H1 (cell line): Measurements from ENCODE around the gene HEBP2. TPM values are rescaled to one million over a fixed set of nuclear protein-coding genes. Genes with fewer than 3 reads are reported as not detected.

Source experiments
- CTCF ChIA-PET: fragments of 300-600 bp; sonication (Branson Sonifier 250); formaldehyde crosslinking; loops from one replicate; lab custom pipeline; 2021; ENCODE audit not compliant: partially characterized antibody; lab: Charles Lee
- POLR2A ChIA-PET: fragments of 300-600 bp; sonication (Branson Sonifier 250); formaldehyde crosslinking; loops from one replicate; lab custom pipeline; 2021; ENCODE audit warnings: inconsistent platforms; ENCODE audit not compliant: partially characterized antibody; lab: Charles Lee
- DNase-seq, 2 experiments: peaks; one replicate each; pipeline versions ENCODE4 v3.0.0 to v3.0.0-alpha.2; 2010 to 2022; ENCODE audit warnings: low spot score in 2 of 2, low read depth in 1 of 2, mixed read lengths in 1 of 2
- FAIRE-seq: peaks from 2 replicates; lab custom pipeline; 2011; peaks lifted over from hg19 to GRCh38; lab: Jason Lieb, UNC
- H2AFZ ChIP-seq: 2 replicates; pipeline ENCODE4 v1.8.1; 2012; ENCODE audit warnings: low read length, inconsistent platforms
- H2AK5ac ChIP-seq: 2 replicates; pipeline ENCODE4 v1.6.1; 2013; ENCODE audit warnings: low read depth, low read length
- H2BK120ac ChIP-seq: replicated peaks from 2 replicates; pipeline ENCODE3; 2013; ENCODE audit warnings: low read depth, low read length, inconsistent platforms
- H2BK12ac ChIP-seq: 2 replicates; pipeline ENCODE4 v1.6.1; 2013; ENCODE audit warnings: low read depth, low read length
- H2BK15ac ChIP-seq: 2 replicates; pipeline ENCODE4 v1.6.1; 2013; ENCODE audit warnings: low read length
- H2BK20ac ChIP-seq: 2 replicates; pipeline ENCODE4 v1.6.1; 2013; ENCODE audit warnings: low read length
- H2BK5ac ChIP-seq: 2 replicates; pipeline ENCODE4 v1.6.1; 2013; ENCODE audit warnings: low read depth, low read length
- H3K14ac ChIP-seq: 2 replicates; pipeline ENCODE4 v1.6.1; 2013; ENCODE audit warnings: inconsistent platforms; ENCODE audit not compliant: insufficient read length
- H3K18ac ChIP-seq: 2 replicates; pipeline ENCODE4 v1.6.1; 2013; ENCODE audit warnings: low read length; ENCODE audit errors: extremely low read depth
- H3K23ac ChIP-seq: 2 replicates; pipeline ENCODE4 v1.6.1; 2013; ENCODE audit warnings: inconsistent platforms; ENCODE audit not compliant: insufficient read length
- H3K23me2 ChIP-seq: 2 replicates; pipeline ENCODE4 v1.6.1; 2013; ENCODE audit warnings: low read depth, low read length
- H3K27ac ChIP-seq: 2 replicates; pipeline ENCODE4 v1.6.1; 2011; ENCODE audit warnings: low read depth, low read length, inconsistent platforms
- H3K27me3 ChIP-seq, 4 experiments: replicated peaks in 1 of 4; 1 replicate in 1 of 4; 2 replicates in 3 of 4; pipeline versions ENCODE4 v1.6.1 to v1.8.1; 2011 to 2013; ENCODE audit warnings: low read length in 3 of 4, mild to moderate bottlenecking in 3 of 4, inconsistent platforms in 2 of 4, mixed read lengths in 2 of 4, moderate library complexity in 1 of 4; ENCODE audit not compliant: control insufficient read depth in 3 of 4, insufficient read depth in 3 of 4; ENCODE audit errors: extremely low read depth in 1 of 4
- H3K36me3 ChIP-seq, 4 experiments: 2 replicates each; pipeline versions ENCODE4 v1.6.1 to v1.8.1; 2011 to 2013; ENCODE audit warnings: mild to moderate bottlenecking in 4 of 4, low read length in 3 of 4, moderate library complexity in 2 of 4, control low read depth in 1 of 4, inconsistent platforms in 1 of 4; ENCODE audit not compliant: insufficient read depth in 4 of 4, control insufficient read depth in 2 of 4
- H3K4ac ChIP-seq: replicated peaks from 2 replicates; pipeline ENCODE3; 2013; ENCODE audit warnings: low read length, low read depth, mixed read lengths, inconsistent platforms; ENCODE audit not compliant: insufficient read length
- H3K4me1 ChIP-seq, 4 experiments: replicated peaks in 1 of 4; 1 replicate in 1 of 4; 2 replicates in 3 of 4; pipeline versions ENCODE4 v1.6.1 to v1.8.1; 2011 to 2013; ENCODE audit warnings: low read length in 3 of 4, inconsistent platforms in 2 of 4, mixed read lengths in 1 of 4; ENCODE audit not compliant: insufficient read depth in 4 of 4, control insufficient read depth in 3 of 4
- H3K4me2 ChIP-seq, 2 experiments: 2 replicates each; pipeline versions ENCODE4 v1.6.1 to v1.8.1; 2011 to 2013; ENCODE audit warnings: low read depth in 2 of 2, low read length in 2 of 2, control low read depth in 1 of 2, inconsistent platforms in 1 of 2, mild to moderate bottlenecking in 1 of 2; ENCODE audit not compliant: insufficient read depth in 1 of 2
- H3K4me3 ChIP-seq, 4 experiments: fragments of 200-600, 300-600 bp in 1 of 4; sonication (generic), shearing (Covaris generic), sonication (Bioruptor Twin) in 1 of 4; 2 replicates each; pipeline versions ENCODE4 v1.5.1 to v1.8.1; 2011 to 2016; ENCODE audit warnings: low read length in 4 of 4, low read depth in 3 of 4, control low read depth in 2 of 4, inconsistent platforms in 2 of 4, mild to moderate bottlenecking in 2 of 4, mixed read lengths in 1 of 4, moderate library complexity in 1 of 4; ENCODE audit not compliant: insufficient read depth in 2 of 4; ENCODE audit errors: extremely low read depth in 1 of 4
- H3K56ac ChIP-seq: replicated peaks from 2 replicates; pipeline ENCODE3; 2013; ENCODE audit warnings: low read depth, mild to moderate bottlenecking, mixed read lengths, low read length, inconsistent platforms; ENCODE audit not compliant: insufficient read length
- H3K79me1 ChIP-seq: 2 replicates; pipeline ENCODE4 v1.6.1; 2013; ENCODE audit warnings: low read depth, low read length, control low read depth
- H3K79me2 ChIP-seq, 2 experiments: 2 replicates each; pipeline versions ENCODE4 v1.6.1 to v1.8.1; 2012 to 2013; ENCODE audit warnings: low read length in 2 of 2, mild to moderate bottlenecking in 2 of 2, inconsistent platforms in 1 of 2; ENCODE audit not compliant: insufficient read depth in 2 of 2, control insufficient read depth in 1 of 2
- H3K9ac ChIP-seq, 4 experiments: replicated peaks in 1 of 4; 1 replicate in 1 of 4; 2 replicates in 3 of 4; pipeline versions ENCODE4 v1.6.1 to v1.8.1; 2011 to 2013; ENCODE audit warnings: low read depth in 3 of 4, low read length in 3 of 4, control low read depth in 2 of 4, mild to moderate bottlenecking in 2 of 4, moderate library complexity in 2 of 4, inconsistent platforms in 1 of 4; ENCODE audit errors: extremely low read depth in 1 of 4
- H3K9me3 ChIP-seq, 2 experiments: 2 replicates each; pipeline versions ENCODE4 v1.6.1 to v1.8.1; 2012 to 2013; ENCODE audit warnings: mild to moderate bottlenecking in 2 of 2, moderate library complexity in 2 of 2, control low read depth in 1 of 2, inconsistent platforms in 1 of 2, low read depth in 1 of 2, low read length in 1 of 2, mixed read lengths in 1 of 2; ENCODE audit not compliant: insufficient read depth in 2 of 2
- H4K20me1 ChIP-seq, 2 experiments: replicated peaks in 1 of 2; 2 replicates each; pipeline versions ENCODE3 to v1.8.1; 2011 to 2013; ENCODE audit warnings: inconsistent platforms in 2 of 2, low read length in 2 of 2, mild to moderate bottlenecking in 1 of 2; ENCODE audit not compliant: insufficient read depth in 2 of 2, control insufficient read depth in 1 of 2
- H4K5ac ChIP-seq: 2 replicates; pipeline ENCODE4 v1.6.1; 2013; ENCODE audit warnings: low read length, low read depth, mixed read lengths, inconsistent platforms; ENCODE audit not compliant: insufficient read length
- H4K8ac ChIP-seq: 2 replicates; pipeline ENCODE4 v1.8.0; 2013; ENCODE audit warnings: mild to moderate bottlenecking, moderate library complexity, low read length, inconsistent platforms; ENCODE audit not compliant: insufficient read depth; ENCODE audit errors: extremely low read depth
- H4K91ac ChIP-seq: replicated peaks from 2 replicates; pipeline ENCODE3; 2013; ENCODE audit warnings: low read length, mixed read lengths, inconsistent platforms; ENCODE audit not compliant: insufficient read length
- CBX8 ChIP-seq: fragments of 300-800, 300-1000 bp; sonication (generic); IDR thresholded peaks from 2 replicates; pipeline ENCODE4 v1.7.1; 2016; ENCODE audit warnings: low read depth, low read length, borderline replicate concordance
- CTBP2 ChIP-seq: IDR thresholded peaks from 2 replicates; pipeline ENCODE4 v1.7.0; 2011; ENCODE audit warnings: borderline replicate concordance, mild to moderate bottlenecking, moderate library complexity, mixed read lengths, low read length; ENCODE audit not compliant: insufficient read depth, insufficient read length
- GABPA ChIP-seq: IDR thresholded peaks from 2 replicates; pipeline ENCODE4 v1.6.1; 2011; ENCODE audit warnings: mild to moderate bottlenecking, low read length, moderate library complexity, borderline replicate concordance; ENCODE audit not compliant: insufficient read depth
- MAFK ChIP-seq: IDR thresholded peaks from 2 replicates; pipeline ENCODE4 v1.6.1; 2012; ENCODE audit warnings: low read depth, mild to moderate bottlenecking, improper control_type of control experiment, low read length
- NANOG ChIP-seq: IDR thresholded peaks from 2 replicates; pipeline ENCODE4 v1.6.1; 2011; ENCODE audit warnings: low read length, low read depth, mild to moderate bottlenecking, inconsistent platforms; ENCODE audit not compliant: insufficient read depth, poor library complexity, severe bottlenecking
- RBBP5 ChIP-seq: IDR thresholded peaks from 2 replicates; pipeline ENCODE4 v1.7.1; 2012; ENCODE audit warnings: low read depth, mild to moderate bottlenecking, inconsistent platforms, low read length, moderate library complexity, borderline replicate concordance
- SIX5 ChIP-seq: IDR thresholded peaks from 2 replicates; pipeline ENCODE4 v1.6.1; 2011; ENCODE audit warnings: mild to moderate bottlenecking, low read depth, low read length
- TCF12 ChIP-seq: IDR thresholded peaks from 2 replicates; pipeline ENCODE4 v1.6.1; 2011; ENCODE audit warnings: low read depth, mild to moderate bottlenecking, low read length
- WGBS, 2 experiments: shearing (Covaris generic) in 1 of 2; methylation state at CpG; one replicate each; pipeline versions ENCODE4 v1.1.6 to v1.1.7; 2013 to 2015; ENCODE audit warnings: low lambda C conversion rate in 2 of 2, mixed read lengths in 2 of 2, inconsistent platforms in 1 of 2, low coverage in 1 of 2, missing lambda C conversion rate in 1 of 2; ENCODE audit not compliant: insufficient replicate concordance in 2 of 2, insufficient coverage in 1 of 2, insufficient read length in 1 of 2; ENCODE audit errors: extremely low coverage in 1 of 2, missing lambda C conversion rate in 1 of 2; 5-methylcytosine and 5-hydroxymethylcytosine counted together
- polyA plus RNA-seq, 7 experiments: library from polyadenylated mRNA; depleted of rRNA in 3 of 7; stranded (reverse) in 5 of 7; unstranded in 2 of 7; fragments of >200 nt in 5 of 7; fragments of 200-250 nt in 2 of 7; gene quantifications; 1 replicate in 5 of 7; 2 replicates in 1 of 7; 4 replicates in 1 of 7; pipeline versions ENCODE4 v1.2.1 to v1.2.3, GENCODE V29; 2011 to 2013; ENCODE audit warnings: missing spikeins in 2 of 7, mixed read lengths in 2 of 7
- total RNA-seq: library from RNA; stranded (reverse); fragmentation: NEBNext Ultra II Directional; extraction: Animal tissue kit (Norgen Biotek cat#: 25700); gene quantifications from 2 replicates; pipeline ENCODE4 v1.2.1, GENCODE V29; 2021

HEBP2 gene
- total and polyA plus RNA-seq, 2 of the 8 experiments (the other 6 are each of a cell fraction or from before 2014, with no cell fraction given): 6.5 to 37.9 TPM

DNA sequence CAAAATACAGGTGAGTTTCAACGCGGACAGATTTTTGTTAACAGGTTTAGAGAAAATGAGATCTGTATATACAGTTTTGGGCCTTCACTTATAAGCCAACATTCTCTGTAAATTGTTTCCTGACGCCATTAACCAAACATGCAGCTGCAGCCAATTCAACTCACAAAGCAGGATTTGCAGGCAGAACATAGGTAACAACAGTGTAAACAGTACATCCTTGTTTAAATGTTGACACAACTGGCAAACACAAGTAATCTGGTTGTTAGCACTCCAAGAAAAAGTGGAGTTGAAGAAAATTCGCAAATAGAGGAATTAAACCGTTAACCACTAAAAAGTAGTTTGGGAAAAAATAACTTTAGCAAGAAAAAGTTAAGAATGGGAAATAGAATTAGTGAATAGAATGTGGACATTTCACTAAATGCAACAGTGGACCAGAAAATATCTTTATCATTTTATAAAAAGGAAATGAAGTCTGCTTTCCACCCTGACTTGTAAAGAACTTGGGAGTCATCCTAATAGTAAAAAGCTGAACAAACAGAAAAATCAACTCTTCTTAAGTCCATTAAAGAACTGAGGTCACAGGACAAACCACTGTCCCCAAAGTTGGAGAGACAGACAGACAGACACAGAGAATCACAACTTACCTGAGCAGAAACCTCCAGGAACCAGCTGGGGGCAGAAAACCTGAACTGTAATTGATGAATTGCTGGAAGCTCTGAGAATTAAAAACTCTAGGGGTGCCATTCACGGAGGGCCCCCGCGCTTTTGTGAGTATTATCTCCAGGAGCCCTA, 16.2 kb upstream of the HEBP2 start:
- H2BK5ac ChIP-seq: no peak overlapping the region
- H3K27ac ChIP-seq: no peak overlapping the region
- TF ChIP-seq CBX8 (no peak), TCF12 (no peak), MAFK (no peak), NANOG (no peak), SIX5 (no peak), RBBP5 (no peak), CTBP2 (no peak), GABPA (no peak)
- H3K9ac ChIP-seq: no peak overlapping the region
- WGBS, 2 experiments: 88% methylated on average over 8 of the region's 8 CpGs; no CpG with 5 or more reads in 1 of the 2 experiments
- no peak overlapping the region for H2BK20ac ChIP-seq
- no peak overlapping the region for H2BK15ac ChIP-seq
- no peaks in the 10 kb centered on the region for H3K23me2 ChIP-seq
- no peak overlapping the region for H3K18ac ChIP-seq
- H2BK120ac ChIP-seq: no peak overlapping the region
- no peaks in the 10 kb centered on the region for H3K9me3 ChIP-seq
- H3K4me2 ChIP-seq: no peak overlapping the region
- no peaks in the 10 kb centered on the region for H3K79me1 ChIP-seq
- H2AFZ ChIP-seq: 0 out of 2 replicates have a peak overlapping the region, but pooled peaks have one; percentile 38
- no peak for DNase-seq
- no peak overlapping the region for H2BK12ac ChIP-seq
- FAIRE-seq: no peak
- POLR2A ChIA-PET: no interaction called here
- H4K20me1 ChIP-seq: no peaks in the 10 kb centered on the region
- H3K4me1 ChIP-seq: peaks cover 0 to 4% (median 1%) of the 10 kb centered on the region in 4 experiments; a peak in 3 of 7 replicates
- no peak overlapping the region for H4K8ac ChIP-seq
- H3K56ac ChIP-seq: no peak overlapping the region
- no peak overlapping the region for H4K91ac ChIP-seq
- H3K4me3 ChIP-seq: no peak overlapping the region
- no peaks in the 10 kb centered on the region for H3K79me2 ChIP-seq
- no peak overlapping the region for H4K5ac ChIP-seq
- H3K36me3 ChIP-seq: no peaks in the 10 kb centered on the region
- H3K4ac ChIP-seq: no peak overlapping the region
- H2AK5ac ChIP-seq: no peak overlapping the region
- CTCF ChIA-PET: interaction anchor here (0.6 to 1.6 kb wide), 2 partner anchors 10 to 488 kb away, joined by 3 to 5 read pairs; no protein-coding TSS in a partner anchor
- H3K27me3 ChIP-seq: no peaks in the 10 kb centered on the region
- no peak overlapping the region for H3K14ac ChIP-seq
- H3K23ac ChIP-seq: no peak overlapping the region
